ENCODE results near the gene RPL36A. TPM values are rescaled to one million over a fixed set of nuclear protein-coding genes. Genes with fewer than 3 reads are reported as not detected.
A peak's percentile ranks its signal among the peaks of the same experiment; 100 is the strongest.

RPL36A gene
- total and polyA plus RNA-seq, 2 donors (not counting 1 experiment from before 2014, with no cell fraction given): 156 to 2,759 TPM

- Histone ChIP-seq H3K79me2 (ENCODE audit: control insufficient read depth, insufficient read depth, low read length) (peaks cover 63% of the 10 kb centered on the region), H3K27ac (ENCODE audit: low read length in 2 of 2) (peak overlapping the region; percentile 96 to 98), H3K4me1 (ENCODE audit: control insufficient read depth in 2 of 2, insufficient read depth in 2 of 2, low read length in 2 of 2) (peaks cover 30 to 34% of the 10 kb centered on the region in 2 donors), H3K4me2 (replicated peaks; ENCODE audit: low read depth, low read length, poor library complexity, severe bottlenecking) (peak overlapping the region; percentile 77), H2AFZ (ENCODE audit: insufficient read depth, low read depth, low read length, poor library complexity, severe bottlenecking) (peak overlapping the region; percentile 8), H4K20me1 (ENCODE audit: control insufficient read depth, insufficient read depth, low read length, poor library complexity, severe bottlenecking) (no peaks in the 10 kb centered on the region), H3K9ac (ENCODE audit: low read length) (peak overlapping the region; percentile 82), H3K36me3 (replicated peaks in 1 of 2; ENCODE audit: control extremely low read depth in 1 of 2, control insufficient read depth in 1 of 2, extremely low read depth in 1 of 2, insufficient read depth in 2 of 2, low read length in 1 of 2) (peaks cover 1 to 19% of the 10 kb centered on the region in 2 experiments), H3K4me3 (ENCODE audit: control extremely low read depth in 1 of 5, extremely low read depth in 1 of 5, insufficient read depth in 1 of 5, low read depth in 2 of 5, low read length in 4 of 5) (peak overlapping the region; percentile 68 to 85 (median 75)), H3K27me3 (replicated peaks in 1 of 4; ENCODE audit: control extremely low read depth in 1 of 4, control insufficient read depth in 3 of 4, insufficient read depth in 4 of 4, low read length in 3 of 4) (no peaks in the 10 kb centered on the region), H3K9me3 (ENCODE audit: control extremely low read depth in 1 of 3, control insufficient read depth in 2 of 3, insufficient read depth in 1 of 3, low read length in 2 of 3) (no peaks in the 10 kb centered on the region)
- TF ChIP-seq CTCF (IDR thresholded peaks at IDR 0.05): no peak
- no peak for TF ChIP-seq EZH2 (IDR thresholded peaks at IDR 0.05; ENCODE audit: borderline replicate concordance, insufficient read depth, low read depth, low read length, poor library complexity, severe bottlenecking)
- ChIA-PET POLR2A (no interaction called here), CTCF (no interaction called here)
- WGBS (ENCODE audit: insufficient coverage): 0% methylated on average over 2 of the region's 8 CpGs
- no peaks in the 10 kb centered on the region for H3K9me3 Mint-ChIP-seq (ENCODE audit: insufficient read depth)
- no peak for DNase-seq
- intact Hi-C loops (cut with micrococcal nuclease): loop anchor here (1.0 to 5.0 kb wide), 5 partner anchors 17 to 1244 kb away; partner anchors contain the start of genes GPRASP1, RPL36A, TIMM8A and TRMT2B
- no peak for ATAC-seq (ENCODE audit: low read depth)
- H3K4me1 Mint-ChIP-seq: peaks cover 43% of the 10 kb centered on the region
- peak overlapping the region; percentile 100 for H3K27ac Mint-ChIP-seq
- H3K4me3 Mint-ChIP-seq: peak overlapping the region; percentile 99
- no peaks in the 10 kb centered on the region for H3K27me3 Mint-ChIP-seq
Measured at GRCh38 chrX:101408532-101408841, 17.7 kb downstream of the RPL36A start.

GRCh38 chrX:101409043-101409442 is 18.2 kb downstream of the RPL36A start:
- Histone ChIP-seq H3K9me3 (ENCODE audit: control extremely low read depth in 1 of 3, control insufficient read depth in 2 of 3, insufficient read depth in 1 of 3, low read length in 2 of 3) (no peaks in the 10 kb centered on the region), H3K4me1 (ENCODE audit: control insufficient read depth in 2 of 2, insufficient read depth in 2 of 2, low read length in 2 of 2) (peaks cover 30 to 34% of the 10 kb centered on the region in 2 donors), H3K27ac (ENCODE audit: low read length in 2 of 2) (peak overlapping the region; percentile 96 to 98), H2AFZ (ENCODE audit: insufficient read depth, low read depth, low read length, poor library complexity, severe bottlenecking) (no peak overlapping the region), H3K27me3 (replicated peaks in 1 of 4; ENCODE audit: control extremely low read depth in 1 of 4, control insufficient read depth in 3 of 4, insufficient read depth in 4 of 4, low read length in 3 of 4) (no peaks in the 10 kb centered on the region), H4K20me1 (ENCODE audit: control insufficient read depth, insufficient read depth, low read length, poor library complexity, severe bottlenecking) (no peaks in the 10 kb centered on the region), H3K36me3 (replicated peaks in 1 of 2; ENCODE audit: control extremely low read depth in 1 of 2, control insufficient read depth in 1 of 2, extremely low read depth in 1 of 2, insufficient read depth in 2 of 2, low read length in 1 of 2) (peaks cover 2 to 16% of the 10 kb centered on the region in 2 experiments), H3K9ac (ENCODE audit: low read length) (peak overlapping the region; percentile 82), H3K4me2 (replicated peaks; ENCODE audit: low read depth, low read length, poor library complexity, severe bottlenecking) (peak overlapping the region; percentile 77), H3K4me3 (ENCODE audit: control extremely low read depth in 1 of 5, extremely low read depth in 1 of 5, insufficient read depth in 1 of 5, low read depth in 2 of 5, low read length in 4 of 5) (peak overlapping the region; percentile 68 to 85 (median 75)), H3K79me2 (ENCODE audit: control insufficient read depth, insufficient read depth, low read length) (peaks cover 60% of the 10 kb centered on the region)
- H3K27me3 Mint-ChIP-seq: no peaks in the 10 kb centered on the region
- ChIA-PET POLR2A (no interaction called here), CTCF (no interaction called here)
- DNase-seq (no peak), ATAC-seq (ENCODE audit: low read depth) (no peak)
- H3K4me3 Mint-ChIP-seq: peak overlapping the region; percentile 99
- intact Hi-C loops (cut with micrococcal nuclease): loop anchor here (2.0 to 5.0 kb wide), 4 partner anchors 60 to 1243 kb away; partner anchors contain the start of genes GPRASP1, TIMM8A, TRMT2B and ZMAT1
- no peak for TF ChIP-seq EZH2 (IDR thresholded peaks at IDR 0.05; ENCODE audit: borderline replicate concordance, insufficient read depth, low read depth, low read length, poor library complexity, severe bottlenecking)
- no peak for TF ChIP-seq CTCF (IDR thresholded peaks at IDR 0.05)
- H3K4me1 Mint-ChIP-seq: peaks cover 45% of the 10 kb centered on the region
- H3K27ac Mint-ChIP-seq: peak overlapping the region; percentile 100
- WGBS (ENCODE audit: insufficient coverage): no CpG with 5 or more reads among the region's 6 CpGs
- H3K9me3 Mint-ChIP-seq (ENCODE audit: insufficient read depth): no peaks in the 10 kb centered on the region

Data from B cell (primary cell).